ENCODE data around the gene RAI1.

Gene RAI1

DNA sequence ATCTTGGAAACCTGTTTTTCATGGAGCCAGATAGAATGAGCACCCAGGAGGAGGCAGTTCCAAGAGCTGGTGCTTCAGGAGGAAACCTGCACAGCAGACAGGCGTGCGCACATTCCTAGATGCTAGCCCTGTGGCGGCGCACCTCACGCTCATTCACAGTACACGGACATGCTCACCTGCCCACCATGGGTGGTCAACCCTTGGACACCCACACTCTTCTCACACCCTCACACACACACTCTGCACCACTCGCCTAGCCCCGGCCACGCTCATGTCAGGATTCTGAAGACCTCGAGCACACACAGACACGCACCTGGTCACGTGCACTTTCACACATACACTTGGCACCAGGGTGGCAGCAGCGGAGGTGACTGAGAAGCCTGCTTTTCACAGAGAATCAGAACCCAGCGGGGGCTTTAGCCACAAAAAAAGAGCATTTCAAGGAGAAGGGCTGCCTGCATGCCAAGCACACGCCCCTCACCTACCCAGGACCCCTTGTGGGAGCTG lies 28.6 kb downstream of the RAI1 start:
- TF ChIP-seq BACH2 (CRISPR knock-in tag; IDR thresholded peaks at IDR 0.05; ENCODE audit: borderline replicate concordance), result no peak
- no peak for TF ChIP-seq ZNF70 (CRISPR knock-in tag; IDR thresholded peaks at IDR 0.05)
- TF ChIP-seq, protein P1, sequence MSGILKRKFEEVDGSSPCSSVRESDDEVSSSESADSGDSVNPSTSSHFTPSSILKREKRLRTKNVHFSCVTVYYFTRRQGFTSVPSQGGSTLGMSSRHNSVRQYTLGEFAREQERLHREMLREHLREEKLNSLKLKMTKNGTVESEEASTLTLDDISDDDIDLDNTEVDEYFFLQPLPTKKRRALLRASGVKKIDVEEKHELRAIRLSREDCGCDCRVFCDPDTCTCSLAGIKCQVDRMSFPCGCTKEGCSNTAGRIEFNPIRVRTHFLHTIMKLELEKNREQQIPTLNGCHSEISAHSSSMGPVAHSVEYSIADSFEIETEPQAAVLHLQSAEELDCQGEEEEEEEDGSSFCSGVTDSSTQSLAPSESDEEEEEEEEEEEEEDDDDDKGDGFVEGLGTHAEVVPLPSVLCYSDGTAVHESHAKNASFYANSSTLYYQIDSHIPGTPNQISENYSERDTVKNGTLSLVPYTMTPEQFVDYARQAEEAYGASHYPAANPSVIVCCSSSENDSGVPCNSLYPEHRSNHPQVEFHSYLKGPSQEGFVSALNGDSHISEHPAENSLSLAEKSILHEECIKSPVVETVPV (CRISPR knock-in tag; IDR thresholded peaks at IDR 0.05), result no peak
- TF ChIP-seq SNAI2 (CRISPR knock-in tag; IDR thresholded peaks at IDR 0.05), result no peak
- TF ChIP-seq ESRRG (CRISPR knock-in tag; IDR thresholded peaks at IDR 0.05), result no peak
- TF ChIP-seq RARB (CRISPR knock-in tag; IDR thresholded peaks at IDR 0.05), result no peak
- ATAC-seq, result no peak

DNA sequence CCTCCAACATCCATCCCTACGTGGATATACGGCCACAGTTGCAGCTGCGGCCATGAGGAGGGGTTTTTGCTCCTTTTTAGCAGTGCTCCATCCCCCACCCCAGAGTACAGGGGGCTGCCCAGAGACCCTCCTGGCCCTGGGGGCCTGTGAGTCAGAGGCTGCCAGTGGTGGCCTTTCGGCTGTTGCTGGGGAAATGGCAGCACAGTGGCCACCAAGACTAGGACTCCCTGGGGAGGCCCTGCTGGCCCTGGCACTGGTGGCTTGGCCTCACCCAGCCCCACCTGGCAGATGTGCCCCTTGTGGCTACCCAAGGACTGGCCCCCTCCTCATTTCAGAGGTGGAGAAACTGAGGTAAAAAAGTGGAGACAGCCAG lies 29.1 kb downstream of the RAI1 start:
- TF ChIP-seq RARB (CRISPR knock-in tag; IDR thresholded peaks at IDR 0.05) (no peak), ARNTL (CRISPR knock-in tag; IDR thresholded peaks at IDR 0.05; ENCODE audit: borderline replicate concordance, low read depth) (no peak), PPARA (CRISPR knock-in tag; IDR thresholded peaks at IDR 0.05; ENCODE audit: borderline replicate concordance) (no peak), ZNF70 (CRISPR knock-in tag; IDR thresholded peaks at IDR 0.05) (no peak)
- TF ChIP-seq, protein P2, sequence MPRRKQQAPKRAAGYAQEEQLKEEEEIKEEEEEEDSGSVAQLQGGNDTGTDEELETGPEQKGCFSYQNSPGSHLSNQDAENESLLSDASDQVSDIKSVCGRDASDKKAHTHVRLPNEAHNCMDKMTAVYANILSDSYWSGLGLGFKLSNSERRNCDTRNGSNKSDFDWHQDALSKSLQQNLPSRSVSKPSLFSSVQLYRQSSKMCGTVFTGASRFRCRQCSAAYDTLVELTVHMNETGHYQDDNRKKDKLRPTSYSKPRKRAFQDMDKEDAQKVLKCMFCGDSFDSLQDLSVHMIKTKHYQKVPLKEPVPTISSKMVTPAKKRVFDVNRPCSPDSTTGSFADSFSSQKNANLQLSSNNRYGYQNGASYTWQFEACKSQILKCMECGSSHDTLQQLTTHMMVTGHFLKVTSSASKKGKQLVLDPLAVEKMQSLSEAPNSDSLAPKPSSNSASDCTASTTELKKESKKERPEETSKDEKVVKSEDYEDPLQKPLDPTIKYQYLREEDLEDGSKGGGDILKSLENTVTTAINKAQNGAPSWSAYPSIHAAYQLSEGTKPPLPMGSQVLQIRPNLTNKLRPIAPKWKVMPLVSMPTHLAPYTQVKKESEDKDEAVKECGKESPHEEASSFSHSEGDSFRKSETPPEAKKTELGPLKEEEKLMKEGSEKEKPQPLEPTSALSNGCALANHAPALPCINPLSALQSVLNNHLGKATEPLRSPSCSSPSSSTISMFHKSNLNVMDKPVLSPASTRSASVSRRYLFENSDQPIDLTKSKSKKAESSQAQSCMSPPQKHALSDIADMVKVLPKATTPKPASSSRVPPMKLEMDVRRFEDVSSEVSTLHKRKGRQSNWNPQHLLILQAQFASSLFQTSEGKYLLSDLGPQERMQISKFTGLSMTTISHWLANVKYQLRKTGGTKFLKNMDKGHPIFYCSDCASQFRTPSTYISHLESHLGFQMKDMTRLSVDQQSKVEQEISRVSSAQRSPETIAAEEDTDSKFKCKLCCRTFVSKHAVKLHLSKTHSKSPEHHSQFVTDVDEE (CRISPR knock-in tag; IDR thresholded peaks at IDR 0.05), result no peak
- ATAC-seq, result no peak

DNA sequence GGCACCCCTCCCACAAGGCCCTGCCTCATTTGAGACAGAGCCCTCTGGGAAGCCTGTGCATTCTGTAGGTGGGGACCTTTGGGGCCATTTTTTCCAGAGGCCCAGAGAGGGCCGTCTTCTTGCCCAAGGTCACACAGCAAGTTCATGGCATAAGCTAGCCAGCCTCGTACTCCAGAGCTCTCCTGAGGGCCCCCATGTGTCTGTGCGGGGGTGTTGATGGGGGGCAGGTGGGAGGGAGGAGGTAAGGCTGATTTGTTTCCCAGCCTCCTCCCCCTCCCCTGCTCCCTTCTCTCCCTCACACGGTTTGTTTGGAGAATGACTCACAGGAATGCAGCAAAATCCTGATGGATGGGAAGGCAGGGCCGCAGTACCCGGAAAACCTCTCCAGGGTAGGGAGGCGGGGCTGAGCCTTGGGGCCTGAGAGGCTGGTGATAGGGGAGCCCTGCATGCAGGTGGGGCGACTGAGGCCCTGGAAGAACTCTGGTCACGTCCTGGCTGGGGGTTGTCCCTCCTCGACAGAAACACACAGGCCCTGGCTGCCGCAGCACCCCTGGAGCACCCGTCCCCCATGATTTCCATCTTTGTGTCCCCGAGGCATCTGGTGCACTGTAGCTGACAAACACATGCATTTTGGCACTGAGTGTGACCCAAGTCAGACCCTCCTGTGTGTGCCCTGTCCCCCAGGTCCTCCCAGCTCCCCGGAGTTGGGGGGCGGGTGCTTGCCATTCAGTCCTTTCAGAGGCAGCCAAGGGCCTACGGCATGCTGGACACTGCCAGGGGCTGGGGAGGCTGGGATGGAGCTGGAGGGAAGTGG lies 29.7 kb downstream of the RAI1 start:
- ATAC-seq, result peak; percentile 91
- TF ChIP-seq, protein P2 (CRISPR knock-in tag; IDR thresholded peaks at IDR 0.05), result no peak
- TF ChIP-seq, protein P3, sequence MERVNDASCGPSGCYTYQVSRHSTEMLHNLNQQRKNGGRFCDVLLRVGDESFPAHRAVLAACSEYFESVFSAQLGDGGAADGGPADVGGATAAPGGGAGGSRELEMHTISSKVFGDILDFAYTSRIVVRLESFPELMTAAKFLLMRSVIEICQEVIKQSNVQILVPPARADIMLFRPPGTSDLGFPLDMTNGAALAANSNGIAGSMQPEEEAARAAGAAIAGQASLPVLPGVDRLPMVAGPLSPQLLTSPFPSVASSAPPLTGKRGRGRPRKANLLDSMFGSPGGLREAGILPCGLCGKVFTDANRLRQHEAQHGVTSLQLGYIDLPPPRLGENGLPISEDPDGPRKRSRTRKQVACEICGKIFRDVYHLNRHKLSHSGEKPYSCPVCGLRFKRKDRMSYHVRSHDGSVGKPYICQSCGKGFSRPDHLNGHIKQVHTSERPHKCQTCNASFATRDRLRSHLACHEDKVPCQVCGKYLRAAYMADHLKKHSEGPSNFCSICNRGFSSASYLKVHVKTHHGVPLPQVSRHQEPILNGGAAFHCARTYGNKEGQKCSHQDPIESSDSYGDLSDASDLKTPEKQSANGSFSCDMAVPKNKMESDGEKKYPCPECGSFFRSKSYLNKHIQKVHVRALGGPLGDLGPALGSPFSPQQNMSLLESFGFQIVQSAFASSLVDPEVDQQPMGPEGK (CRISPR knock-in tag; IDR thresholded peaks at IDR 0.05; ENCODE audit: borderline replicate concordance), result peak; percentile 96
- no peak for TF ChIP-seq ZNF565 (CRISPR knock-in tag; conservative IDR thresholded peaks at IDR 0.05; ENCODE audit: low read depth)
- TF ChIP-seq ESRRG (CRISPR knock-in tag; IDR thresholded peaks at IDR 0.05), result no peak
- no peak for TF ChIP-seq ZC3H10 (CRISPR knock-in tag; IDR thresholded peaks at IDR 0.05)
- no peak for TF ChIP-seq ZFP3 (CRISPR knock-in tag; IDR thresholded peaks at IDR 0.05)
- TF ChIP-seq GLIS3 (CRISPR knock-in tag; IDR thresholded peaks at IDR 0.05), result no peak
- TF ChIP-seq CSDC2 (CRISPR knock-in tag; IDR thresholded peaks at IDR 0.05), result no peak
- TF ChIP-seq SNAI2 (CRISPR knock-in tag; IDR thresholded peaks at IDR 0.05), result no peak
- TF ChIP-seq ISL1 (CRISPR knock-in tag; IDR thresholded peaks at IDR 0.05), result peak; percentile 41; the same call in 1 of the 2 replicates
- TF ChIP-seq ZNF70 (CRISPR knock-in tag; IDR thresholded peaks at IDR 0.05), result no peak
- no peak for TF ChIP-seq ZNF8 (CRISPR knock-in tag; IDR thresholded peaks at IDR 0.05)
- TF ChIP-seq PPARA (CRISPR knock-in tag; IDR thresholded peaks at IDR 0.05; ENCODE audit: borderline replicate concordance), result no peak
- no peak for TF ChIP-seq ZFP30 (CRISPR knock-in tag; IDR thresholded peaks at IDR 0.05)
- TF ChIP-seq, protein P4, sequence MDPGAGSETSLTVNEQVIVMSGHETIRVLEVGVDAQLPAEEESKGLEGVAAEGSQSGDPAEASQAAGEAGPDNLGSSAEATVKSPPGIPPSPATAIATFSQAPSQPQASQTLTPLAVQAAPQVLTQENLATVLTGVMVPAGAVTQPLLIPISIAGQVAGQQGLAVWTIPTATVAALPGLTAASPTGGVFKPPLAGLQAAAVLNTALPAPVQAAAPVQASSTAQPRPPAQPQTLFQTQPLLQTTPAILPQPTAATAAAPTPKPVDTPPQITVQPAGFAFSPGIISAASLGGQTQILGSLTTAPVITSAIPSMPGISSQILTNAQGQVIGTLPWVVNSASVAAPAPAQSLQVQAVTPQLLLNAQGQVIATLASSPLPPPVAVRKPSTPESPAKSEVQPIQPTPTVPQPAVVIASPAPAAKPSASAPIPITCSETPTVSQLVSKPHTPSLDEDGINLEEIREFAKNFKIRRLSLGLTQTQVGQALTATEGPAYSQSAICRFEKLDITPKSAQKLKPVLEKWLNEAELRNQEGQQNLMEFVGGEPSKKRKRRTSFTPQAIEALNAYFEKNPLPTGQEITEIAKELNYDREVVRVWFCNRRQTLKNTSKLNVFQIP (CRISPR knock-in tag; IDR thresholded peaks at IDR 0.05; ENCODE audit: borderline replicate concordance, low read depth), result no peak

All from SK-N-SH treated with all-trans-retinoic acid at 6 μM for 48 hours (cell line).